Liver (tissue), 9 donors: Measurements from ENCODE around the gene EML1. TPM values are rescaled to one million over a fixed set of nuclear protein-coding genes. Genes with fewer than 3 reads are reported as not detected.

ENCODE experiments used
- DNase-seq: peaks from one replicate; pipeline ENCODE4 v3.0.0-alpha.2; 2017; ENCODE audit warnings: low spot score
- H3K27ac ChIP-seq, 2 donors: one replicate each; pipeline ENCODE4 v1.7.0; 2013; ENCODE audit warnings: inconsistent platforms in 2 of 2, low read length in 2 of 2, control low read depth in 1 of 2, low read depth in 1 of 2, mild to moderate bottlenecking in 1 of 2
- H3K27me3 ChIP-seq, 4 donors: one replicate each; pipeline versions ENCODE4 v1.6.1 to v1.7.0; 2013; ENCODE audit warnings: low read length in 3 of 4, inconsistent platforms in 1 of 4, mild to moderate bottlenecking in 1 of 4, moderate library complexity in 1 of 4; ENCODE audit not compliant: control insufficient read depth in 4 of 4, insufficient read depth in 4 of 4
- H3K36me3 ChIP-seq, 4 donors: one replicate each; pipeline versions ENCODE4 v1.6.1 to v1.7.0; 2013; ENCODE audit warnings: low read length in 3 of 4, mild to moderate bottlenecking in 3 of 4, low read depth in 1 of 4, moderate library complexity in 1 of 4; ENCODE audit not compliant: control insufficient read depth in 4 of 4, insufficient read depth in 3 of 4
- H3K4me1 ChIP-seq, 4 donors: one replicate each; pipeline versions ENCODE4 v1.6.1 to v1.7.0; 2013; ENCODE audit warnings: low read length in 3 of 4, mild to moderate bottlenecking in 3 of 4, moderate library complexity in 1 of 4; ENCODE audit not compliant: control insufficient read depth in 4 of 4, insufficient read depth in 4 of 4
- H3K4me3 ChIP-seq, 3 donors: one replicate each; pipeline versions ENCODE4 v1.6.1 to v1.7.0; 2013; ENCODE audit warnings: low read length in 3 of 3, control low read depth in 1 of 3, low read depth in 1 of 3, mild to moderate bottlenecking in 1 of 3
- H3K9ac ChIP-seq, 2 donors: one replicate each; pipeline ENCODE4 v1.7.0; 2013; ENCODE audit warnings: low read length in 2 of 2, mild to moderate bottlenecking in 2 of 2, moderate library complexity in 2 of 2, control low read depth in 1 of 2, low read depth in 1 of 2
- H3K9me3 ChIP-seq, 4 donors: one replicate each; pipeline versions ENCODE4 v1.6.1 to v1.7.0; 2013; ENCODE audit warnings: low read length in 3 of 4; ENCODE audit not compliant: control insufficient read depth in 4 of 4
- EGR1 ChIP-seq, 2 donors: IDR thresholded peaks; 2 replicates each; pipeline ENCODE4 v1.6.1; 2016 to 2018; ENCODE audit warnings: antibody characterized with exemption in 2 of 2, low read depth in 2 of 2
- FOXA1 ChIP-seq: IDR thresholded peaks from 2 replicates; pipeline ENCODE4 v1.6.1; 2016; ENCODE audit warnings: antibody characterized with exemption
- FOXA2 ChIP-seq: IDR thresholded peaks from 2 replicates; pipeline ENCODE4 v1.6.1; 2016; ENCODE audit warnings: antibody characterized with exemption
- GABPA ChIP-seq, 2 donors: IDR thresholded peaks in 1 of 2; conservative IDR thresholded peaks in 1 of 2; 2 replicates each; pipeline ENCODE4 v1.6.1; 2016; ENCODE audit warnings: antibody characterized with exemption in 2 of 2, mild to moderate bottlenecking in 1 of 2, moderate library complexity in 1 of 2
- HNF4A ChIP-seq, 2 donors: conservative IDR thresholded peaks; 2 replicates each; pipeline ENCODE4 v1.6.1; 2016; ENCODE audit warnings: antibody characterized with exemption in 2 of 2, mild to moderate bottlenecking in 2 of 2
- HNF4G ChIP-seq: IDR thresholded peaks from 2 replicates; pipeline ENCODE4 v1.6.1; 2016; ENCODE audit warnings: antibody characterized with exemption
- JUND ChIP-seq, 2 donors: IDR thresholded peaks; 2 replicates each; pipeline ENCODE4 v1.6.1; 2016; ENCODE audit warnings: antibody characterized with exemption in 2 of 2
- NR2F2 ChIP-seq: IDR thresholded peaks from 2 replicates; pipeline ENCODE4 v1.6.1; 2016; ENCODE audit warnings: antibody characterized with exemption
- RAD21 ChIP-seq, 2 donors: IDR thresholded peaks; 2 replicates each; pipeline ENCODE4 v1.6.1; 2016; ENCODE audit warnings: antibody characterized with exemption in 2 of 2, mild to moderate bottlenecking in 2 of 2
- RXRA ChIP-seq, 2 donors: IDR thresholded peaks; 2 replicates each; pipeline ENCODE4 v1.6.1; 2017 to 2018; ENCODE audit warnings: antibody characterized with exemption in 2 of 2, mild to moderate bottlenecking in 1 of 2
- SP1 ChIP-seq: IDR thresholded peaks from 2 replicates; pipeline ENCODE4 v1.6.1; 2018; ENCODE audit warnings: antibody characterized with exemption, mild to moderate bottlenecking
- TAF1 ChIP-seq: conservative IDR thresholded peaks from 2 replicates; pipeline ENCODE4 v1.6.1; 2016; ENCODE audit warnings: antibody characterized with exemption, mild to moderate bottlenecking
- YY1 ChIP-seq: IDR thresholded peaks from 2 replicates; pipeline ENCODE4 v1.6.1; 2016; ENCODE audit warnings: antibody characterized with exemption, mild to moderate bottlenecking
- WGBS: extraction: QIAGEN DNeasy Blood & Tissue Kit; methylation state at CpG from one replicate; pipeline ENCODE4 v1.1.7; 2013; 5-methylcytosine and 5-hydroxymethylcytosine counted together
- polyA plus RNA-seq, 2 donors: library from polyadenylated mRNA; stranded (reverse) in 1 of 2; unstranded in 1 of 2; fragments of 200-250 nt in 1 of 2; fragments of >200 nt in 1 of 2; fragmentation: Nextera tagmentation in 1 of 2; extraction: Ambion mirVana in 1 of 2; gene quantifications; one replicate each; pipeline versions ENCODE4 v1.2.1 to v1.2.3, GENCODE V29; 2013 to 2015
- total RNA-seq, 2 donors: library from RNA; depleted of rRNA; stranded (reverse); fragments of >200 nt; gene quantifications; one replicate each; pipeline ENCODE4 v1.2.3, GENCODE V29; 2014
- TF ChIP-seq, protein P1 (sequence below): IDR thresholded peaks from 2 replicates; pipeline ENCODE4 v1.6.1; 2016; ENCODE audit warnings: antibody characterized with exemption
- TF ChIP-seq, protein P2 (sequence below): IDR thresholded peaks from 2 replicates; pipeline ENCODE4 v1.6.1; 2016; ENCODE audit warnings: antibody characterized with exemption
- TF ChIP-seq, protein P3 (sequence below): IDR thresholded peaks from 2 replicates; pipeline ENCODE4 v1.6.1; 2016; ENCODE audit warnings: antibody characterized with exemption, mild to moderate bottlenecking
- TF ChIP-seq, protein P4 (sequence below): fragments of 150-350 bp; IDR thresholded peaks from 2 replicates; pipeline ENCODE4 v1.5.1; 2017; ENCODE audit warnings: improper control_type of control experiment, low read depth, low read length; ENCODE audit not compliant: missing input control
- TF ChIP-seq, protein P5 (sequence below): IDR thresholded peaks from 2 replicates; pipeline ENCODE4 v1.6.1; 2016; ENCODE audit warnings: antibody characterized with exemption
- donor health status: healthy.
- donor health status: healthy.
- donor health status: healthy.
- donor health status: healthy.
- donor health status: healthy.

Gene EML1
- total and polyA plus RNA-seq, 4 donors = 2.7 to 14.6 (median 4.6) TPM

DNA sequence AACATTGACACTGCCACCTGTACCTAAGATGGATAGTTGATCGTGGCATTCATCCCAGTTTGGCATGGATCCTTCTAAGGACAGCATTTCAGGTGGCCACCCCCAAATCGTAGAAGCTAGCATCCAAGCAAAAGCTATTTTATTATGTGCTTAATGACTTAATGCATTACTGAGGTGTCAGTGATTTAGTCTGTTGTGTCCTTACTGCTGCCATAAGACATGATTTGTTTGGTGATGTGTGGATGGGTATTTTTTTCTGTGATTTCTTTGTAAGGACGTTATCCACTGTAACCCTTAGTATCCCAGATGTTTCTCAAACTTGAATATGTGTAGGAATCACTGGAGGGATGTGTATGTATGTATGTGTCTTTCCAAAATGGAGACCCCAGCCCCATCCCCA lies 190.8 kb downstream of the EML1 start:
- no peaks in the 10 kb centered on the region for H3K27me3 ChIP-seq
- no peak overlapping the region for H3K9ac ChIP-seq
- H3K27ac ChIP-seq = no peak overlapping the region
- H3K9me3 ChIP-seq = no peaks in the 10 kb centered on the region
- WGBS = 30% methylated on average over 3 of the region's 3 CpGs
- no peak overlapping the region for H3K4me3 ChIP-seq
- peaks cover 1 to 23% (median 16%) of the 10 kb centered on the region in 4 donors for H3K4me1 ChIP-seq
- no peaks in the 10 kb centered on the region for H3K36me3 ChIP-seq
- TF ChIP-seq, protein P1, sequence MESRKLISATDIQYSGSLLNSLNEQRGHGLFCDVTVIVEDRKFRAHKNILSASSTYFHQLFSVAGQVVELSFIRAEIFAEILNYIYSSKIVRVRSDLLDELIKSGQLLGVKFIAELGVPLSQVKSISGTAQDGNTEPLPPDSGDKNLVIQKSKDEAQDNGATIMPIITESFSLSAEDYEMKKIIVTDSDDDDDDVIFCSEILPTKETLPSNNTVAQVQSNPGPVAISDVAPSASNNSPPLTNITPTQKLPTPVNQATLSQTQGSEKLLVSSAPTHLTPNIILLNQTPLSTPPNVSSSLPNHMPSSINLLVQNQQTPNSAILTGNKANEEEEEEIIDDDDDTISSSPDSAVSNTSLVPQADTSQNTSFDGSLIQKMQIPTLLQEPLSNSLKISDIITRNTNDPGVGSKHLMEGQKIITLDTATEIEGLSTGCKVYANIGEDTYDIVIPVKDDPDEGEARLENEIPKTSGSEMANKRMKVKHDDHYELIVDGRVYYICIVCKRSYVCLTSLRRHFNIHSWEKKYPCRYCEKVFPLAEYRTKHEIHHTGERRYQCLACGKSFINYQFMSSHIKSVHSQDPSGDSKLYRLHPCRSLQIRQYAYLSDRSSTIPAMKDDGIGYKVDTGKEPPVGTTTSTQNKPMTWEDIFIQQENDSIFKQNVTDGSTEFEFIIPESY = no peak
- TF ChIP-seq, protein P2, sequence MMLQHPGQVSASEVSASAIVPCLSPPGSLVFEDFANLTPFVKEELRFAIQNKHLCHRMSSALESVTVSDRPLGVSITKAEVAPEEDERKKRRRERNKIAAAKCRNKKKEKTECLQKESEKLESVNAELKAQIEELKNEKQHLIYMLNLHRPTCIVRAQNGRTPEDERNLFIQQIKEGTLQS = no peak
- TF ChIP-seq RXRA (IDR thresholded peaks at IDR 0.05) = no peak
- TF ChIP-seq JUND (IDR thresholded peaks at IDR 0.05) = no peak
- TF ChIP-seq GABPA (IDR thresholded peaks at IDR 0.05 in 1 of 2, conservative IDR thresholded peaks at IDR 0.05 in 1 of 2) = no peak
- TF ChIP-seq SP1 = no peak
- no peak for TF ChIP-seq HNF4A (conservative IDR thresholded peaks at IDR 0.05)
- TF ChIP-seq, protein P3, sequence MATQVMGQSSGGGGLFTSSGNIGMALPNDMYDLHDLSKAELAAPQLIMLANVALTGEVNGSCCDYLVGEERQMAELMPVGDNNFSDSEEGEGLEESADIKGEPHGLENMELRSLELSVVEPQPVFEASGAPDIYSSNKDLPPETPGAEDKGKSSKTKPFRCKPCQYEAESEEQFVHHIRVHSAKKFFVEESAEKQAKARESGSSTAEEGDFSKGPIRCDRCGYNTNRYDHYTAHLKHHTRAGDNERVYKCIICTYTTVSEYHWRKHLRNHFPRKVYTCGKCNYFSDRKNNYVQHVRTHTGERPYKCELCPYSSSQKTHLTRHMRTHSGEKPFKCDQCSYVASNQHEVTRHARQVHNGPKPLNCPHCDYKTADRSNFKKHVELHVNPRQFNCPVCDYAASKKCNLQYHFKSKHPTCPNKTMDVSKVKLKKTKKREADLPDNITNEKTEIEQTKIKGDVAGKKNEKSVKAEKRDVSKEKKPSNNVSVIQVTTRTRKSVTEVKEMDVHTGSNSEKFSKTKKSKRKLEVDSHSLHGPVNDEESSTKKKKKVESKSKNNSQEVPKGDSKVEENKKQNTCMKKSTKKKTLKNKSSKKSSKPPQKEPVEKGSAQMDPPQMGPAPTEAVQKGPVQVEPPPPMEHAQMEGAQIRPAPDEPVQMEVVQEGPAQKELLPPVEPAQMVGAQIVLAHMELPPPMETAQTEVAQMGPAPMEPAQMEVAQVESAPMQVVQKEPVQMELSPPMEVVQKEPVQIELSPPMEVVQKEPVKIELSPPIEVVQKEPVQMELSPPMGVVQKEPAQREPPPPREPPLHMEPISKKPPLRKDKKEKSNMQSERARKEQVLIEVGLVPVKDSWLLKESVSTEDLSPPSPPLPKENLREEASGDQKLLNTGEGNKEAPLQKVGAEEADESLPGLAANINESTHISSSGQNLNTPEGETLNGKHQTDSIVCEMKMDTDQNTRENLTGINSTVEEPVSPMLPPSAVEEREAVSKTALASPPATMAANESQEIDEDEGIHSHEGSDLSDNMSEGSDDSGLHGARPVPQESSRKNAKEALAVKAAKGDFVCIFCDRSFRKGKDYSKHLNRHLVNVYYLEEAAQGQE = no peak
- TF ChIP-seq FOXA2 = no peak
- TF ChIP-seq YY1 = no peak
- no peak for TF ChIP-seq HNF4G
- TF ChIP-seq, protein P4, sequence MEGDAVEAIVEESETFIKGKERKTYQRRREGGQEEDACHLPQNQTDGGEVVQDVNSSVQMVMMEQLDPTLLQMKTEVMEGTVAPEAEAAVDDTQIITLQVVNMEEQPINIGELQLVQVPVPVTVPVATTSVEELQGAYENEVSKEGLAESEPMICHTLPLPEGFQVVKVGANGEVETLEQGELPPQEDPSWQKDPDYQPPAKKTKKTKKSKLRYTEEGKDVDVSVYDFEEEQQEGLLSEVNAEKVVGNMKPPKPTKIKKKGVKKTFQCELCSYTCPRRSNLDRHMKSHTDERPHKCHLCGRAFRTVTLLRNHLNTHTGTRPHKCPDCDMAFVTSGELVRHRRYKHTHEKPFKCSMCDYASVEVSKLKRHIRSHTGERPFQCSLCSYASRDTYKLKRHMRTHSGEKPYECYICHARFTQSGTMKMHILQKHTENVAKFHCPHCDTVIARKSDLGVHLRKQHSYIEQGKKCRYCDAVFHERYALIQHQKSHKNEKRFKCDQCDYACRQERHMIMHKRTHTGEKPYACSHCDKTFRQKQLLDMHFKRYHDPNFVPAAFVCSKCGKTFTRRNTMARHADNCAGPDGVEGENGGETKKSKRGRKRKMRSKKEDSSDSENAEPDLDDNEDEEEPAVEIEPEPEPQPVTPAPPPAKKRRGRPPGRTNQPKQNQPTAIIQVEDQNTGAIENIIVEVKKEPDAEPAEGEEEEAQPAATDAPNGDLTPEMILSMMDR = no peak
- TF ChIP-seq NR2F2 = no peak
- no peak for TF ChIP-seq EGR1 (IDR thresholded peaks at IDR 0.05; ENCODE audit: low read depth in 2 of 2)
- DNase-seq = no peak

DNA sequence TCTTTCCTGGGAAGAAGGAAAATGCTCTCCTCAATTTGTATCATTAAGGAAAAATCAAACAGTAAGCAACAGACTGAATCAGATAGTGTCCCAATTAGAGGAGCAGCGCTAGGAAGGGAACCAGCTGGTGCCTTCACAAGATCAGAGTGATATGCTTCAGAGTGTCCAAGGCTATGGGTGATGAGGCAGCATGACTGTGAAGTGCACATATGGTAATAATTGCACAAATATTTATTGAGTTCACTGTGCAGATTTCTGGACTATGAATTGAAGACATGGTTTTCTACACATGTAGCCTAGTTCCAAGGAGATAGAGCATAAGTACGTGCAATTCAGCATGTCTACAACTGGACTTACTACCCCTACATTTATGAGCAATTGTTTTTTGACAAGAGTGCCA lies 193.2 kb downstream of the EML1 start:
- H3K9ac ChIP-seq = no peak overlapping the region
- H3K27me3 ChIP-seq = no peaks in the 10 kb centered on the region
- no peak for DNase-seq
- no peaks in the 10 kb centered on the region for H3K36me3 ChIP-seq
- WGBS = 97% methylated on average over 2 of the region's 2 CpGs
- H3K4me3 ChIP-seq = no peak overlapping the region
- H3K9me3 ChIP-seq = no peaks in the 10 kb centered on the region
- no peak overlapping the region for H3K27ac ChIP-seq
- H3K4me1 ChIP-seq = peaks cover 0 to 14% (median 8%) of the 10 kb centered on the region in 4 donors
- TF ChIP-seq HNF4G = no peak
- no peak for TF ChIP-seq EGR1 (IDR thresholded peaks at IDR 0.05; ENCODE audit: low read depth in 2 of 2)
- TF ChIP-seq, protein P3 = no peak
- TF ChIP-seq FOXA1 = no peak
- TF ChIP-seq TAF1 = no peak
- no peak for TF ChIP-seq HNF4A (conservative IDR thresholded peaks at IDR 0.05)
- TF ChIP-seq, protein P5, sequence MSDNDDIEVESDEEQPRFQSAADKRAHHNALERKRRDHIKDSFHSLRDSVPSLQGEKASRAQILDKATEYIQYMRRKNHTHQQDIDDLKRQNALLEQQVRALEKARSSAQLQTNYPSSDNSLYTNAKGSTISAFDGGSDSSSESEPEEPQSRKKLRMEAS = no peak
- no peak for TF ChIP-seq RAD21 (IDR thresholded peaks at IDR 0.05)
- TF ChIP-seq JUND (IDR thresholded peaks at IDR 0.05) = no peak
- TF ChIP-seq, protein P2 = no peak
- no peak for TF ChIP-seq GABPA (IDR thresholded peaks at IDR 0.05 in 1 of 2, conservative IDR thresholded peaks at IDR 0.05 in 1 of 2)
- no peak for TF ChIP-seq SP1
- TF ChIP-seq NR2F2 = no peak
- no peak for TF ChIP-seq FOXA2
